Mesothelial cell of epicardium (in vitro differentiated cells): ENCODE data around the gene POLR2H. TPM values are rescaled to one million over a fixed set of nuclear protein-coding genes. Genes with fewer than 3 reads are reported as not detected.

Experiments
- DNase-seq, 2 experiments: peaks; one replicate each; pipeline ENCODE4 v3.0.0; 2021; ENCODE audit warnings: low spot score in 2 of 2; ENCODE audit not compliant: unreplicated experiment in 2 of 2
- H3K27ac Mint-ChIP-seq: 2 replicates; pipeline ENCODE4 v1.8.0; 2021; ENCODE audit warnings: mixed read lengths
- H3K27me3 Mint-ChIP-seq: 2 replicates; pipeline ENCODE4 v1.8.0; 2021; ENCODE audit warnings: low read depth, mixed read lengths
- H3K36me3 Mint-ChIP-seq: 2 replicates; pipeline ENCODE4 v1.8.0; 2021; ENCODE audit warnings: mixed read lengths
- H3K4me1 Mint-ChIP-seq: 2 replicates; pipeline ENCODE4 v1.8.0; 2021; ENCODE audit warnings: mixed read lengths
- H3K4me3 Mint-ChIP-seq: 2 replicates; pipeline ENCODE4 v1.8.0; 2021; ENCODE audit warnings: mild to moderate bottlenecking, moderate library complexity, mixed read lengths
- H3K9me3 Mint-ChIP-seq: 2 replicates; pipeline ENCODE4 v1.8.0; 2021; ENCODE audit warnings: mixed read lengths
- total RNA-seq: library from RNA; stranded (reverse); gene quantifications from 3 replicates; pipeline ENCODE4 v1.2.1, GENCODE V29; 2021
- TF ChIP-seq, protein P1 (sequence below): fragments of 200-600 bp; sonication (generic); IDR thresholded peaks from one replicate; pipeline ENCODE4 v1.5.0; 2021; ENCODE audit warnings: antibody characterized with exemption; ENCODE audit not compliant: unreplicated experiment

POLR2H gene
- total RNA-seq, 1 donor from 2014 or later, result 82.4 TPM

DNA sequence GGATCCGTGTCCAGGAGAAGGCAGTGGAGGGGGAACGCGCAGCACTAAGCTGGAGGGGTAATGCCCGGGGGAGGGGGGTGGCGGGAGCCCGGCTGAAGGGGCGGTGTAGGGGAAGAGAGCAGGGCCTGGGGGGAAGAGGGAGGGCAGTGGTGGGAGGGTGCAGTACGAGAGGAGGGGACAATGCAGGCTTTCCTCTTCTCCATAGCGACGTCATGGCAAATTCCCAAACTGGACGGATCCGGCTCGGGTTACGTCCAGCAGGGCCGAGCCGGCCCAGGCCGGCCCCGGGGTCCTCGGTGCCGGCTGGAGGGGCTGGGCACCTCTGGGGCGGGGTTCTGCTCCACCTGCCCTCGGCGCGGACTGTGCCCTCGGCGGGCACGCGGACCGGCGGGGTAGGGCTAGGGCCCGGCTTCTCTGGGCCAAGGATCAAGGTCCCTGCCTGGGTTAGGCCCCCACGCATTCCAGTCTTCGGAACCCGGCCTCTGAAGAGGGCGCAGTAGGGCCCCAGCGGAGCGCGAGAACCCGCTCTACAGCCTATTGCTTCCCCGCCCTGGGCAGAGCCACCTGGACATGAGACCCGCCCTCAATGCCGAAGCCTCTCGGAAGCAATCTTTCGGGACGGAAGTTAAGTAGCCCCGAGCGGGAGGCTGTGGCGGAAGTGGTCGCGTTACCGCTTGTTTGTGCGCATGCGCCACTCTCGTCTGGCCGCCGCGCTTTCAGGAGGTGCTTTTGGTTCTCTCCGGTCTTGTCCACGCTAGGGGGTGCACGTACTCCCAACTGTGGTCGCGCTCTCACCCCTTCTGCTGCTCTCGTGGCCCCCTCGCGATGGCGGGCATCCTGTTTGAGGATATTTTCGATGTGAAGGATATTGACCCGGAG, 1.4 kb downstream of the POLR2H start:
- Mint-ChIP-seq H3K36me3 (peaks cover 17% of the 10 kb centered on the region), H3K27me3 (no peaks in the 10 kb centered on the region), H3K4me3 (peak overlapping the region; percentile 91), H3K9me3 (no peaks in the 10 kb centered on the region), H3K27ac (peak overlapping the region; percentile 98), H3K4me1 (peaks cover 28% of the 10 kb centered on the region)
- DNase-seq, result peak; percentile 93 to 97
- TF ChIP-seq, protein P1, sequence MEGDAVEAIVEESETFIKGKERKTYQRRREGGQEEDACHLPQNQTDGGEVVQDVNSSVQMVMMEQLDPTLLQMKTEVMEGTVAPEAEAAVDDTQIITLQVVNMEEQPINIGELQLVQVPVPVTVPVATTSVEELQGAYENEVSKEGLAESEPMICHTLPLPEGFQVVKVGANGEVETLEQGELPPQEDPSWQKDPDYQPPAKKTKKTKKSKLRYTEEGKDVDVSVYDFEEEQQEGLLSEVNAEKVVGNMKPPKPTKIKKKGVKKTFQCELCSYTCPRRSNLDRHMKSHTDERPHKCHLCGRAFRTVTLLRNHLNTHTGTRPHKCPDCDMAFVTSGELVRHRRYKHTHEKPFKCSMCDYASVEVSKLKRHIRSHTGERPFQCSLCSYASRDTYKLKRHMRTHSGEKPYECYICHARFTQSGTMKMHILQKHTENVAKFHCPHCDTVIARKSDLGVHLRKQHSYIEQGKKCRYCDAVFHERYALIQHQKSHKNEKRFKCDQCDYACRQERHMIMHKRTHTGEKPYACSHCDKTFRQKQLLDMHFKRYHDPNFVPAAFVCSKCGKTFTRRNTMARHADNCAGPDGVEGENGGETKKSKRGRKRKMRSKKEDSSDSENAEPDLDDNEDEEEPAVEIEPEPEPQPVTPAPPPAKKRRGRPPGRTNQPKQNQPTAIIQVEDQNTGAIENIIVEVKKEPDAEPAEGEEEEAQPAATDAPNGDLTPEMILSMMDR, result peak; percentile 26

DNA sequence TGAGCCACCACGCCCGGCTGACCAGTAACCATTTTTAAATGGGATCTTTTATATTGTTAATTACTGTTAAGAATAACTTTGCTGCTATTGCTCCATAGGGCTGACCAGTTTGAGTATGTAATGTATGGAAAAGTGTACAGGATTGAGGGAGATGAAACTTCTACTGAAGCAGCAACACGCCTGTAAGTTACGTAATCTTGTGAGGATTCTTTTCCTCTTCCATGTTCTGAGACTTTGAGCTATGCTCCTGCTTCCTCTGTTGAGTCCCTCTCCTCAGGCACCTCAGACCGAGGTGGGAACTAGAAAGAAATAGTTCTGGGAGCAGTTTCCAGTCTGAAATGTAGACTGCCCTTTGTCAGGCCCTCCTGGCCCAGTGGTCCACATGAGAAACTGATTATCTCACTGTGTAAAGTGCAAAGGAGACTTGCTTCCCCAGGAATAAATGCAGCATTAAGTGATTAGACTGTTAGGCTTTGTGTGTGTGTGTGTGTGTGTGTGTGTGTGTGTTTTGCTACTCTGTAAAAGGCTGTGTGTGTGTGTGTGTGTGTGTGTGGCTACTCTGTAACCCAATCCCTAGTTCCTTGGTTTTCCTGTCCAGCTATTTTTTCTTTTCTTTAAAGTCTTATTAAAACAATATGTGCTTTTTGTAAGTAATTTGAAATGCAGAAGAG, 5.2 kb downstream of the POLR2H start:
- H3K4me1 Mint-ChIP-seq, result peaks cover 18% of the 10 kb centered on the region
- no peak for DNase-seq
- TF ChIP-seq, protein P1, result no peak
- no peaks in the 10 kb centered on the region for H3K9me3 Mint-ChIP-seq
- H3K27ac Mint-ChIP-seq, result peak overlapping the region; percentile 66
- H3K36me3 Mint-ChIP-seq, result peaks cover 22% of the 10 kb centered on the region
- H3K4me3 Mint-ChIP-seq, result no peak overlapping the region
- H3K27me3 Mint-ChIP-seq, result no peaks in the 10 kb centered on the region

DNA sequence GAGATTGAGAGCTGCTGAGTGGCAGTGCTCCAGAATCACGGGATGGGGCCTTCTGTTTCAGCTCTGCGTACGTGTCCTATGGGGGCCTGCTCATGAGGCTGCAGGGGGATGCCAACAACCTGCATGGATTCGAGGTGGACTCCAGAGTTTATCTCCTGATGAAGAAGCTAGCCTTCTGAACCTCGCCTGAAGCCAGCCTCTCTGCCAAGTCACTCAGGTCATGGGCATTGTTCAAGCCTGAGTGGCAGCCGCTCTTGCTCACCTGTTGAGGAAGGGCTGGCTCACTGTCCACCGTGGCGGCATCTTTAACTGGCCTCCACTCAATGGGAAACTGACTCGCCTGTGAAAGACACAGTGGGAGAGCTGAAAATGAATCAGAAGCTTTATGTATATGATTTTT, 6.6 kb downstream of the POLR2H start:
- Mint-ChIP-seq H3K36me3 (peaks cover 22% of the 10 kb centered on the region), H3K27me3 (peaks cover 4% of the 10 kb centered on the region), H3K27ac (no peak overlapping the region), H3K4me3 (no peak overlapping the region), H3K4me1 (peaks cover 26% of the 10 kb centered on the region), H3K9me3 (no peaks in the 10 kb centered on the region)
- DNase-seq, result no peak
- TF ChIP-seq, protein P1, result no peak

DNA sequence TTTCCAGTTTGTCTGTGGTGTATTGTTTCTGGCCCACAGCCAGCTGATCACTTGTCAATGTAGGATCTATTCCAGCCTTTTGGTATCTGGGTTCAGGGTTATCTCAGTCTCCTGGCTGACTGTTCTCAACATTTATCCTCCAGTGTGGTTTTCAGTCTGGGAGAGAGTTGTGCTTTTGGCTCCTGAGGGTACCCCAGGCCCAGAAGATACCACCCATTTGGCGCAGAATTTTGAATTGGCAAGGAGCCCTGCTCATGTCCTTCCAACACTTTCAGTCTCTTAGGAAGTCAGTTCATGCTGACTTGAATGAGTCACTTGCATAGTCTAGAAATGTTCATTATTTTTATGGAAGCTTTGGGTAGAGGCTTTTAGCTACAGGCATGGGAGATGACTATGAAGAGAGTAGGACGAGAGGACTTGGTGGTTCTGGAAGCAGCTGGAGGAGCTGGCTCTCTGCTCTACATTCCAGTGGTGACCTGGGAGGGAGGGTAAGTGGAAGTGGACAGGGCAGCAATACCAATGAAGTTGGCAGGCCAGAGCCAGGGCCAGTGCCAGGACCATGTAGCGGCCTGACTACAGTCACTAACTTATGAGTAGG, 7.2 kb downstream of the POLR2H start:
- H3K36me3 Mint-ChIP-seq, result peaks cover 22% of the 10 kb centered on the region
- TF ChIP-seq, protein P1, result no peak
- peaks cover 4% of the 10 kb centered on the region for H3K27me3 Mint-ChIP-seq
- no peaks in the 10 kb centered on the region for H3K9me3 Mint-ChIP-seq
- no peak for DNase-seq
- H3K4me3 Mint-ChIP-seq, result no peak overlapping the region
- H3K4me1 Mint-ChIP-seq, result peaks cover 26% of the 10 kb centered on the region
- H3K27ac Mint-ChIP-seq, result no peak overlapping the region

DNA sequence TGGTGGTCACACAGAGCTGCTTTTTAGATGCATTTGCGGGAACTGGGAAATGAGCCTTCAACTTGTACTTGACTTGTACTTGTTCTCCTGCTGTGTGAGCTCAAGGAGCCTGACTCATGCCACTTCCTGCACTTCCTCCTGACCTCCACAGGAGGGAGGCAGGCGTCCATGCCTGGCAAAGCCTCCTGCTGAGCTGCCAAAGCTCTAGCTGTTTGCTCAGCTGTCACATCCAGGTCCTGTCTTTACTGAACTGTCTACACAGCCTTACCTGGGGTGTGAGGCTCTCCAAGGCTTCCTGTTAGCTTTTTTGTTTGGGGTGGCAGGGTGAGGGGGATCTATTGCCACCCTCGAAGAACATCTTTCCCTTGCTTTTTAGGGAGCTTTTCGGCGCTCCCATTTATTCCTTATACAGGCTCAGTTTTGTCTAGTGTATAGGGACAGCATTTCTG, 10.1 kb downstream of the POLR2H start:
- peak in 1 of 2 experiments; percentile 73 for DNase-seq

More for the DNA sequence above, 10.1 kb downstream of the POLR2H start:
- TF ChIP-seq, protein P1, result peak; percentile 79
- Mint-ChIP-seq H3K4me3 (no peak overlapping the region), H3K36me3 (peaks cover 14% of the 10 kb centered on the region), H3K27me3 (peaks cover 20% of the 10 kb centered on the region), H3K9me3 (no peaks in the 10 kb centered on the region), H3K4me1 (peaks cover 13% of the 10 kb centered on the region), H3K27ac (no peak overlapping the region)
